Lower leg skin (tissue), 3 donors: Measurements from ENCODE around the gene PDE6A.

Experiments used
- CTCF ChIP-seq, 3 donors: fragments of 450-650 bp; IDR thresholded peaks; one replicate each; pipeline ENCODE4 v1.5.1; 2016; ENCODE audit warnings: antibody characterized with exemption in 3 of 3, mild to moderate bottlenecking in 3 of 3, moderate library complexity in 2 of 3
- POLR2A ChIP-seq, 2 donors: fragments of 450-650 bp; IDR thresholded peaks; one replicate each; pipeline ENCODE4 v1.6.1; 2016 to 2017; ENCODE audit warnings: antibody characterized with exemption in 2 of 2, mild to moderate bottlenecking in 1 of 2, moderate library complexity in 1 of 2

GRCh38 chr5:149893403-149893931, 51.1 kb downstream of the PDE6A start:
- no peak for TF ChIP-seq CTCF (IDR thresholded peaks at IDR 0.05)
- TF ChIP-seq POLR2A (IDR thresholded peaks at IDR 0.05) = no peak
